Astrocyte (in vitro differentiated cells and primary cell): Measurements from ENCODE around the gene GNA14. TPM values are rescaled to one million over a fixed set of nuclear protein-coding genes. Genes with fewer than 3 reads are reported as not detected.

ENCODE experiments used
- DNase-seq: peaks from one replicate; pipeline ENCODE4 v3.0.0-alpha.2; 2010; ENCODE audit warnings: low read depth
- FAIRE-seq: peaks from 2 replicates; lab custom pipeline; 2011; peaks lifted over from hg19 to GRCh38; lab: Jason Lieb, UNC
- H2AFZ ChIP-seq: 2 replicates; pipeline ENCODE4 v1.6.0; 2012; ENCODE audit warnings: low read depth, low read length, inconsistent platforms
- H3K27ac ChIP-seq: 2 replicates; pipeline ENCODE4 v1.5.1; 2011; ENCODE audit warnings: low read depth, low read length, inconsistent platforms
- H3K27me3 ChIP-seq: 2 replicates; pipeline ENCODE4 v1.6.0; 2011; ENCODE audit warnings: low read length, inconsistent platforms; ENCODE audit not compliant: insufficient read depth
- H3K36me3 ChIP-seq: 2 replicates; pipeline ENCODE4 v1.5.1; 2011; ENCODE audit warnings: low read length, inconsistent platforms; ENCODE audit not compliant: insufficient read depth
- H3K4me1 ChIP-seq: 2 replicates; pipeline ENCODE4 v1.5.1; 2011; ENCODE audit warnings: low read length, inconsistent platforms; ENCODE audit not compliant: insufficient read depth
- H3K4me2 ChIP-seq: 2 replicates; pipeline ENCODE4 v1.6.0; 2012; ENCODE audit warnings: low read length, inconsistent platforms
- H3K4me3 ChIP-seq: 2 replicates; pipeline ENCODE4 v1.5.1; 2011; ENCODE audit warnings: low read depth, mild to moderate bottlenecking, low read length, inconsistent platforms; ENCODE audit not compliant: insufficient read depth
- H3K79me2 ChIP-seq: 2 replicates; pipeline ENCODE4 v1.6.0; 2012; ENCODE audit warnings: mild to moderate bottlenecking, low read length, inconsistent platforms; ENCODE audit not compliant: insufficient read depth
- H3K9ac ChIP-seq: 2 replicates; pipeline ENCODE4 v1.6.0; 2012; ENCODE audit warnings: mild to moderate bottlenecking, low read length, inconsistent platforms
- H3K9me3 ChIP-seq: 2 replicates; pipeline ENCODE4 v1.5.1; 2012; ENCODE audit warnings: low read depth, mild to moderate bottlenecking, low read length, inconsistent platforms; ENCODE audit not compliant: insufficient read depth
- H4K20me1 ChIP-seq: 2 replicates; pipeline ENCODE4 v1.6.0; 2012; ENCODE audit warnings: low read length, inconsistent platforms; ENCODE audit not compliant: insufficient read depth
- H3K27ac Mint-ChIP-seq: one replicate; pipeline ENCODE4 v1.8.0; 2021; ENCODE audit warnings: mild to moderate bottlenecking, mixed read lengths; ENCODE audit not compliant: unreplicated experiment
- H3K27me3 Mint-ChIP-seq: one replicate; pipeline ENCODE4 v1.8.0; 2021; ENCODE audit warnings: low read depth, mixed read lengths; ENCODE audit not compliant: unreplicated experiment
- H3K36me3 Mint-ChIP-seq: one replicate; pipeline ENCODE4 v1.8.0; 2021; ENCODE audit warnings: low read depth, mixed read lengths; ENCODE audit not compliant: unreplicated experiment
- H3K4me1 Mint-ChIP-seq: one replicate; pipeline ENCODE4 v1.8.0; 2021; ENCODE audit warnings: low read depth, mixed read lengths; ENCODE audit not compliant: unreplicated experiment
- H3K4me3 Mint-ChIP-seq: one replicate; pipeline ENCODE4 v1.8.0; 2021; ENCODE audit warnings: mild to moderate bottlenecking, moderate library complexity, mixed read lengths; ENCODE audit not compliant: unreplicated experiment
- H3K9me3 Mint-ChIP-seq: one replicate; pipeline ENCODE4 v1.8.0; 2021; ENCODE audit warnings: mild to moderate bottlenecking, mixed read lengths; ENCODE audit not compliant: unreplicated experiment
- CTCF ChIP-seq: IDR thresholded peaks from 2 replicates; pipeline ENCODE4 v1.5.1; 2011; ENCODE audit warnings: low read depth, mild to moderate bottlenecking, inconsistent platforms, low read length, moderate library complexity; ENCODE audit not compliant: insufficient read depth
- EZH2 ChIP-seq: IDR thresholded peaks from 2 replicates; pipeline ENCODE4 v1.6.1; 2012; ENCODE audit warnings: mild to moderate bottlenecking, low read length, inconsistent platforms; ENCODE audit not compliant: insufficient read depth
- total RNA-seq: library from RNA; stranded (reverse); gene quantifications from 2 replicates; pipeline ENCODE4 v1.2.1, GENCODE V29; 2021

GNA14 gene
- total RNA-seq, 1 donor from 2014 or later, result 1.0 TPM

- Histone ChIP-seq H4K20me1 (no peaks in the 10 kb centered on the region), H3K9me3 (no peaks in the 10 kb centered on the region), H2AFZ (no peak overlapping the region), H3K36me3 (no peaks in the 10 kb centered on the region), H3K79me2 (no peaks in the 10 kb centered on the region), H3K4me2 (no peak overlapping the region), H3K4me1 (peaks cover 9% of the 10 kb centered on the region), H3K9ac (no peak overlapping the region), H3K27ac (no peak overlapping the region), H3K4me3 (no peak overlapping the region), H3K27me3 (no peaks in the 10 kb centered on the region)
- Mint-ChIP-seq H3K27me3 (peaks cover 2% of the 10 kb centered on the region), H3K27ac (no peak overlapping the region), H3K4me1 (peaks cover 14% of the 10 kb centered on the region), H3K9me3 (peaks cover 2% of the 10 kb centered on the region), H3K4me3 (no peak overlapping the region), H3K36me3 (no peaks in the 10 kb centered on the region)
- FAIRE-seq (no peak), DNase-seq (no peak)
- TF ChIP-seq CTCF, result no peak
- no peak for TF ChIP-seq EZH2
These were observed 137.5 kb downstream of the GNA14 start for GRCh38 chr9:77510666-77511065.

GRCh38 chr9:77508396-77508795 lies 139.7 kb downstream of the GNA14 start:
- DNase-seq, result no peak
- no peak overlapping the region for H3K4me2 ChIP-seq
- FAIRE-seq, result no peak
- no peaks in the 10 kb centered on the region for H4K20me1 ChIP-seq
- no peaks in the 10 kb centered on the region for H3K36me3 ChIP-seq
- H3K27ac Mint-ChIP-seq, result no peak overlapping the region
- no peaks in the 10 kb centered on the region for H3K27me3 ChIP-seq
- no peaks in the 10 kb centered on the region for H3K79me2 ChIP-seq
- H3K27me3 Mint-ChIP-seq, result peaks cover 2% of the 10 kb centered on the region
- H3K9ac ChIP-seq, result no peak overlapping the region
- H3K4me1 ChIP-seq, result no peaks in the 10 kb centered on the region
- H3K9me3 ChIP-seq, result no peaks in the 10 kb centered on the region
- H3K27ac ChIP-seq, result no peak overlapping the region
- no peak overlapping the region for H3K4me3 ChIP-seq
- H3K9me3 Mint-ChIP-seq, result peaks cover 2% of the 10 kb centered on the region
- no peak overlapping the region for H3K4me3 Mint-ChIP-seq
- no peak overlapping the region for H2AFZ ChIP-seq
- H3K4me1 Mint-ChIP-seq, result peaks cover 10% of the 10 kb centered on the region
- no peak for TF ChIP-seq CTCF
- no peak for TF ChIP-seq EZH2
- no peaks in the 10 kb centered on the region for H3K36me3 Mint-ChIP-seq

GRCh38 chr9:77507212-77507961 lies 140.7 kb downstream of the GNA14 start:
- H3K4me3 Mint-ChIP-seq, result no peak overlapping the region
- Histone ChIP-seq H3K4me1 (no peaks in the 10 kb centered on the region), H4K20me1 (no peaks in the 10 kb centered on the region), H3K79me2 (no peaks in the 10 kb centered on the region), H3K27ac (no peak overlapping the region), H3K9me3 (no peaks in the 10 kb centered on the region), H3K27me3 (no peaks in the 10 kb centered on the region), H3K9ac (no peak overlapping the region), H3K4me3 (no peak overlapping the region), H3K36me3 (no peaks in the 10 kb centered on the region), H2AFZ (no peak overlapping the region), H3K4me2 (no peak overlapping the region)
- no peak for TF ChIP-seq EZH2
- no peak for TF ChIP-seq CTCF
- H3K27me3 Mint-ChIP-seq, result peaks cover 2% of the 10 kb centered on the region
- FAIRE-seq (no peak), DNase-seq (peak; percentile 58)
- peaks cover 14% of the 10 kb centered on the region for H3K4me1 Mint-ChIP-seq
- H3K36me3 Mint-ChIP-seq, result no peaks in the 10 kb centered on the region
- no peaks in the 10 kb centered on the region for H3K9me3 Mint-ChIP-seq
- no peak overlapping the region for H3K27ac Mint-ChIP-seq
